HG02678 (cell line): ENCODE results near the gene SERPIND1.
A peak's percentile ranks its signal among the peaks of the same experiment; 100 is the strongest.
"Not testable (repeated sequence)": the region's sequence is repeated elsewhere in the genome, so short reads cannot be mapped to it uniquely, and the experiment has no call there.

Source experiments
- ATAC-seq: cut with Tn5 transposase; IDR thresholded peaks from one replicate; pipeline ENCODE4 v1.9.1; 2021; ENCODE audit warnings: mild to moderate bottlenecking, moderate library complexity; ENCODE audit not compliant: unreplicated experiment

SERPIND1 gene

GRCh38 chr22:20746431-20747189 is 27.3 kb upstream of the SERPIND1 start:
- ATAC-seq: no peak

GRCh38 chr22:20747223-20747622 is 26.7 kb upstream of the SERPIND1 start:
- no peak for ATAC-seq

GRCh38 chr22:20748082-20748481 is 25.8 kb upstream of the SERPIND1 start:
- ATAC-seq: no peak

DNA sequence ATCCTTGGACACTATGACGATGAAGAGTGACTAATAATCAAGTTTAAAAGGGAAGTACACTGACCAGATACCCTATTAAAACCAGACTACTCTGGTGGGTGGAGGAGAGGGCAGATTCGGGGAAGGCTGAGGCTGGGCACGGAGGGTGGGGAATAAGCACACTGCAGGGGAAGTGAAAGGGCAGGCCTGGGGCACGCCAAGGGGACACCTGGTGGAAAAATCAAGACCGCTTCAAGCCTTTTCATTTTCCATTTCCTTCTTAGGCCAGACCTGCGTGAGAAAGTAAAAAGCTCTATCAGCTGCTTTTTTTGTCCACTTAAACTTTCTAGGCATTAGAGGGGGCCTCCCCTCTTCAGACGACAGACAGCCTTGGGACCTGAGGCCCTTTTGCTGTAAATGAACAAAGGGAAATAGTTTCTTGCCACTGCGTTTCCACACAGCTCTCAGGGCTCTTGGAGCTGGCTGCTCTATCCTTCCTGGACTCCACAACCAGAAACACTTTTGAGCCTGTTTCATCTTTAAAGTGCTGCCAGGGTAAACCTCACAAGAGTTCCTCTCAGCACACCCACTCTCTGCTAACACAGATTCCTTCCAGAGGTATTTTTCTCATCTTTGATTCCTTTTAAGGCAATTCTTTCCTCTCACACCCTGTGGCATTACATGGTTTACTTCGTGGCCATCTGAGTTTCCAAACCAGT is 25.0 kb upstream of the SERPIND1 start:
- peak; percentile 68 for ATAC-seq

DNA sequence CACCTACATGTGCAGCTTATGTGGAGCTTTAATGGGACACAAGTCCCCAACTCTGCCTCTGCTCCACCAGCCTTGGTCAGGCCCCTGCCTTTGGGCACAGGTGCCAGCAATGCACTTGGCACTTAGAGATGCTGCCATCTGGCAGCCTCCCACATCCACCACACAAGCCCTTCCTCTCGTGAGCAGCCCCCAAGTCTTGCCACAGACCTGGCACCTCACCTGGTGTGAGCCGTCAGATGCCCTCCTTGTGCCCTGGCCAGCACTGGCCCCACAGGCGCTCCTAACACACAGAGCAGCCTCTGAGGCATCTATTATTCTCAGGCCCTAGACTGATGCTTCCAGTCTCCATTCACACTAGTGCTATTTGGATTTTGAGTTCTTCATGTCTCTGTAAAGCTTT is 24.5 kb upstream of the SERPIND1 start:
- ATAC-seq: no peak

GRCh38 chr22:20750461-20751184 is 23.3 kb upstream of the SERPIND1 start:
- no peak for ATAC-seq

DNA sequence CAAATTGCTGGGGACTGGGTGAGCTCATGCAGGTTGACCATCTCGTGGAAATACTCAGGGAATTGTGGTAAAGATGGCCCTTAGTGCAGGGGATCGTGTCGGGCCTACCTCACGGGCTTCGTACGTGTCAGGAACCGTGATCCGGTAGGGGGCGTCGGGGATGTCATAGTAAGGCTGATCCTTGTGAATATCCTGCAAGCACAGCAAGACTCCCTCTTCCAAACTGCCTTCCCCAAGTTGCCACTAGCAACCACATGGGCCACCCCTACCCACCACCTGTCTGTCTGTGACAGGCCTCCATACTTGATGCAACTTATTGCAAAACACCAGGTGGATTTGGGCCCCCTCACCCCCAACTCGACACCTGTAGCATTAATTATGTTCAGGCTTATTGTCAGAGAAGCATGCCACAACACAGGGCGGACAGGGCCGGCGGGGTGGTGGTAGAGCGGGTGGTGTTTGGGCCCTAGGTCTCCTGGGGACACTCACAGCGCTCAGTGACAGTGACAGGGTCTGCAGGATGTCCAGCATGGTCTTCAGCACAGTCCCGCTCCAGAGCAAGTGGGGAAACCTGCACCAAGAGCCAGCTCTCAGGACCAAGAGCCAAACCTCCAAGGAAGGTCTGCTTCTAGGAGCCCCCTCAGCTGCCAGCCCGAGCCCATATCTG is 22.6 kb upstream of the SERPIND1 start:
- ATAC-seq: no peak

- ATAC-seq: no peak
These were observed 21.7 kb upstream of the SERPIND1 start for GRCh38 chr22:20752104-20752741.

GRCh38 chr22:20752873-20753272 is 21.0 kb upstream of the SERPIND1 start:
- no peak for ATAC-seq

DNA sequence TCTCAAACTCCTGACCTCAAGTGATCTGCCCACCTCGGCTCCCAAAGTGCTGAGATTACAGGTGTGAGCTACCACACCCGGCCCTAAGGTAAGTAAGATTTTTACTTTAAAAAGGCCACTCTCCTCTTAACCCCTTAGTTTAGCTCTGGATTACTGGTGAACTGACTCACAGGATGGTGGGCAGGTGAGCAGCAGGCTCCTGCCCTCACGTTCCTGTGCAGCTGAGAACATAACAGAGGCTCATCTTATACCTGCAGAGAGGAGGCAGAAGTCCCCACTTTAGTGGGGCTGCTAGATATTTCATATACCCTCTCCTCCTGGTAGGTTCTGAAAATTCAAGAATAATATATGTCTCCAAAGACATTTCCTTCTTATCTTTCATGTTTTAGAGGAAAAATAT is 17.1 kb upstream of the SERPIND1 start:
- no peak for ATAC-seq

- ATAC-seq: no peak
These were observed 15.2 kb upstream of the SERPIND1 start for GRCh38 chr22:20758688-20759087.

DNA sequence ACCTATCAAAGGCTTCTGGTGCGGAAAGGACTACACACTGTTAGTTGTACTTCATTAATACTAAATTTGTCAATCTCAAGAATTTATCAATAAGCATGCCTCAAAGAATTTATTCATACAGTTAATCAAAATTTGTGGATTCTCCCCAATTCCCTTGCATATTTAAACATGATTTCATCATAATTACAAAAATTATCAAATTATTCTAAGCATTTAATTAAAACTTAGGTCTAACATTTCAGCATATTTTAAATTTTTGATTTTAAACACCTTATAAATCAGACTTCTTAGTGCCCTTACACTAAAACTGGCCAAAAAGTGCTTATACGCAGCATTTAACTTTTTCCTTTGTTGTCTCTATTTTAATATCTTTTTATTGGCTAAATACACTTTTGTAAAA is 13.8 kb upstream of the SERPIND1 start:
- no peak for ATAC-seq

- no peak for ATAC-seq
These were observed 12.4 kb upstream of the SERPIND1 start for GRCh38 chr22:20761536-20761935.

DNA sequence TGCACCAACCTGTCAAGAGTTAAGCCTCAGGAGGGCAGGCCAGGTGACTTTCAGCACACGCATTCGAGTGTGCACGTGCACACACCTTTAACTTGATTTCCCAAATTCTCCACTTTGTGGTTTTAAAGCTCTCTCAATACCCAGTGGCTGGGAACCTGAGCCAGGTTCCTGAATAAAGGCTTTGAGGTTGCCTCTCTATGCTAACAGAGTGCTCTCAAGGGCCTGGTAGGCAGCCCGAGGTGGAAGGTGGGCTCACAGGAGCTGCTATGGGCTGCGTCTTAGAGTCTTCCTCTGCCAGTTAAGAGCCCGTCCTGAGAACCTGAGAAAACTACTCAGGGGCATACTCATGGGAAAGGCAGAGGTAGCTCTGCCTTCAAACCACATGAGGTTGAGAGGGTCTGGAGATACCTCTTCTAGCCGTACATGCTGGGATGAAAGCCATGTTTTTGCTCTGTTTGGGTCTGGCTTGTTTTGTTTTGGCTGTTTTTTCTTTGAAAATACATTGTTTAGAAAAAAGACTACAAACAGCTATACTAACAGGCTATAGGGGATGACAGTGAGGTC is 11.6 kb upstream of the SERPIND1 start:
- ATAC-seq: no peak

GRCh38 chr22:20763630-20764470 is 10.1 kb upstream of the SERPIND1 start:
- no peak for ATAC-seq

DNA sequence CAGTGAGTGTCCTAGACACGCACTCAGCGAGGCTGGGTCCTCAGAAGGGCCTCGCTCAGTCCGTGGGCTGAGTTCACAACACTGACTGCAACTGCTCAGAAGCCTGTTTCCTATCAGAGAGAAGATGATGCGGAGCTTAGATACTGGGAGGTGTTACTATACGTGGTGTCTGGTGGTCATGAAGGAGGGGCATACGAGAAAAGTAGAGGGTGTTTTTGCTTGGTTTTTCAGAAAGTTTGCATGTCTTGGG is 9.5 kb upstream of the SERPIND1 start:
- ATAC-seq: no peak

DNA sequence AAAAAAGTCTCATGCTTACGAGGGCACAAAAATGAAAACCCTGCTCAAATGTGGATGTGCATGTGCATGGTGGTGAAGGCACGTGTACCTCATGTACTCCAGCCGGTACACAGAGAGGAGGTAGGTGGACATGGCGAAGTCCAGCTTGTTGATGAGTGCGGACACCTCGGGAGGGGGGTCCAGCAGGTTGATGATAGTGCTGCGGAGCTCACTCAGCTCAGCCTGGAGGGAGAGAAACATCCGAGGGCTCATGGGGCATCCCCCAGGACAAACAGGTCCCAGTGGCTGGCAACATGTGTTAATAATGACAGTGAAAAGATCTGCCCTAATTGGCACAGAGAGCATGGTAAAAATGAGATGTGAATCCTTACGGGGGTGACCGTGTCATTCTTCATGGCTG is 9.2 kb upstream of the SERPIND1 start:
- ATAC-seq: no peak

GRCh38 chr22:20765938-20766337 is 8.0 kb upstream of the SERPIND1 start:
- ATAC-seq: no peak

GRCh38 chr22:20766530-20766929 is 7.4 kb upstream of the SERPIND1 start:
- ATAC-seq: no peak

DNA sequence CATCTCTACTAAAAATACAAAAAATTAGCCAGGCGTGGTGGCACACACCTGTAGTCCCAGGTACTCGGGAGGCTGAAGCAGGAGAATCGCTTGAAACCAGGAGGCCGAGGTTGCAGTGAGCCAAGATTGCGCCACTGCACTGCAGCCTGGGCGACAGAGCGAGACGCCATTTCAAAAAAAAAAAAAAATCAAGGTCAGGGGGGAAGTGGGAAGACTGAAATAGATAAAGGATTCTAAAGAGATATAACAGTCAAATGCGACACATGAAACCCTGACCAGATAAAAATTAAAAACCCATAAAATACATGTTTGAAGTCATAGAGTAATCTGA is 4.5 kb upstream of the SERPIND1 start:
- not testable (repeated sequence) for ATAC-seq
